PC-3 (cell line): Measurements from ENCODE around the gene ETS1.

Experiments used
- CTCF ChIP-seq: fragments of 300-600 bp; sonication (generic); conservative IDR thresholded peaks from 2 replicates; pipeline ENCODE4 v1.5.1; 2017; ENCODE audit warnings: antibody characterized with exemption, low read depth, mild to moderate bottlenecking, low read length
- EZH2 ChIP-seq: fragments of 300-600 bp; sonication (generic); IDR thresholded peaks from one replicate; pipeline ENCODE4 v1.6.1; 2017; ENCODE audit warnings: antibody characterized with exemption, mild to moderate bottlenecking, low read length; ENCODE audit not compliant: unreplicated experiment
- EZH2phosphoT487 ChIP-seq: fragments of 300-600 bp; sonication (generic); IDR thresholded peaks from 2 replicates; pipeline ENCODE4 v1.6.1; 2018; ENCODE audit warnings: mild to moderate bottlenecking, antibody characterized with exemption, low read length, borderline replicate concordance

- TF ChIP-seq CTCF: no peak
- TF ChIP-seq EZH2: no peak
- TF ChIP-seq EZH2phosphoT487: no peak
These were observed 38.0 kb upstream of the ETS1 start for GRCh38 chr11:128625326-128625725.
